ENCODE results near the gene BRF1.
A peak's percentile ranks its signal among the peaks of the same experiment; 100 is the strongest.

Gene BRF1

DNA sequence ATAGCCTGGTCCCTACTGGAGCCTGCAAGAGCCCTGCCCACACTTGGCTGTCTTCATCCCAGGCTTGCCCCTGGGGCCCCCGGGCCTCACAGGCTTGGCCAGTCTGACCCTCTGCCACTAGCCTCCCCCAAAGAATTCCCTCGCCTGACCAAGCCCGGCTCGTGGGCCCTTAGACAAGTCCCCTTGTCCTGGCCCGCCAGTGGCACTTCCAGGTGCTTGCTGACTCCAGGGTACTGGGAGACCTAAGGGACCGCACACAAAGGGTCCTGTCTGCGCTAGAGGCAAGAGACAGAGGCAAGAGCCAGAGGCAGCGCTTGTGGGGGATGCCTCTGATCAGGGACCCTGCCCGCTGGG is 47.5 kb downstream of the BRF1 start:
- no peak overlapping the region for H3K4me3 Mint-ChIP-seq
- H3K9me3 Mint-ChIP-seq = no peaks in the 10 kb centered on the region
- TF ChIP-seq, protein P1, sequence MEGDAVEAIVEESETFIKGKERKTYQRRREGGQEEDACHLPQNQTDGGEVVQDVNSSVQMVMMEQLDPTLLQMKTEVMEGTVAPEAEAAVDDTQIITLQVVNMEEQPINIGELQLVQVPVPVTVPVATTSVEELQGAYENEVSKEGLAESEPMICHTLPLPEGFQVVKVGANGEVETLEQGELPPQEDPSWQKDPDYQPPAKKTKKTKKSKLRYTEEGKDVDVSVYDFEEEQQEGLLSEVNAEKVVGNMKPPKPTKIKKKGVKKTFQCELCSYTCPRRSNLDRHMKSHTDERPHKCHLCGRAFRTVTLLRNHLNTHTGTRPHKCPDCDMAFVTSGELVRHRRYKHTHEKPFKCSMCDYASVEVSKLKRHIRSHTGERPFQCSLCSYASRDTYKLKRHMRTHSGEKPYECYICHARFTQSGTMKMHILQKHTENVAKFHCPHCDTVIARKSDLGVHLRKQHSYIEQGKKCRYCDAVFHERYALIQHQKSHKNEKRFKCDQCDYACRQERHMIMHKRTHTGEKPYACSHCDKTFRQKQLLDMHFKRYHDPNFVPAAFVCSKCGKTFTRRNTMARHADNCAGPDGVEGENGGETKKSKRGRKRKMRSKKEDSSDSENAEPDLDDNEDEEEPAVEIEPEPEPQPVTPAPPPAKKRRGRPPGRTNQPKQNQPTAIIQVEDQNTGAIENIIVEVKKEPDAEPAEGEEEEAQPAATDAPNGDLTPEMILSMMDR (IDR thresholded peaks at IDR 0.05; ENCODE audit: unreplicated experiment in 3 of 3) = no peak
- H3K27ac Mint-ChIP-seq = no peak overlapping the region
- H3K4me1 Mint-ChIP-seq = peaks cover 23% of the 10 kb centered on the region
- peaks cover 36% of the 10 kb centered on the region for H3K36me3 Mint-ChIP-seq (ENCODE audit: low read depth)
- no peaks in the 10 kb centered on the region for H3K27me3 Mint-ChIP-seq (ENCODE audit: low read depth)

DNA sequence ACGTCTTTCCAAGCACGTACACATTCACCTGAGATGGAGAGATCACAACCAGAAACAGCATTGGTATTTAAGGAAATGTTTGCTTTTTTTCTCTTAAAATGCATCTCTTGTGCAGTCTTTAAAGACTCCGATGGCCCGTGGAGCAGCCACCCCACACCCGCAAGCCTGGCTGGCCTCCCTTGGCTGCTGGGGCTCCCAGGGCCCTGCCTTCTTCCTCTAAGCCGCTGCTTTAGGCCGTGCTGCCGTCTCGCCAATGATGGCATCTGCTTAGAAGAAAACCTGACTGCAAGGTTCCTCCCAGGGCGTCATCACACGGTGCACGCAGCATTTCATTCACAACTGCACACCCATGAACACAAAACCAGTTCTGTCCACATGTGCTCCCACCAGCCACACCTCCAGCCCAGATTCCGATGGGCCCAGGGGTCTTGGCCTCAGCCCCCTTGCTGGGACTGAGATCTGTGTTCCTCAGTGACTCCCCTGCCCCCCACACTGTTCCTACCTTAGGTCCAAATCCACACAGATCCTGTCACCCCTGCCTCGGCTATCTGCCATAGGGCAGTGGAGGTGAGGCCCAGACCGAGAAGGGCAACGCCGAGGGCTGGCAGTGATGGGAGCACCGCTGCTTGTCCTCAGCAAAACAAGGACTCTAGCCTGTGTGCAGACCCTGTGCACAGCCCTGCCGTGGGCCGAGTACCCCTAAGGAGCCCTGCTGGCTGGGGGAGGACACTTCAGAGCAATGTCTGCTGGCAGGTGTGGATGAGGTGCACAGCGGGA is 48.1 kb downstream of the BRF1 start:
- H3K36me3 Mint-ChIP-seq (ENCODE audit: low read depth) = peaks cover 36% of the 10 kb centered on the region
- peaks cover 23% of the 10 kb centered on the region for H3K4me1 Mint-ChIP-seq
- H3K27me3 Mint-ChIP-seq (ENCODE audit: low read depth) = no peaks in the 10 kb centered on the region
- TF ChIP-seq, protein P1 (IDR thresholded peaks at IDR 0.05; ENCODE audit: unreplicated experiment in 3 of 3) = no peak
- H3K27ac Mint-ChIP-seq = no peak overlapping the region
- H3K4me3 Mint-ChIP-seq = no peak overlapping the region
- no peaks in the 10 kb centered on the region for H3K9me3 Mint-ChIP-seq

DNA sequence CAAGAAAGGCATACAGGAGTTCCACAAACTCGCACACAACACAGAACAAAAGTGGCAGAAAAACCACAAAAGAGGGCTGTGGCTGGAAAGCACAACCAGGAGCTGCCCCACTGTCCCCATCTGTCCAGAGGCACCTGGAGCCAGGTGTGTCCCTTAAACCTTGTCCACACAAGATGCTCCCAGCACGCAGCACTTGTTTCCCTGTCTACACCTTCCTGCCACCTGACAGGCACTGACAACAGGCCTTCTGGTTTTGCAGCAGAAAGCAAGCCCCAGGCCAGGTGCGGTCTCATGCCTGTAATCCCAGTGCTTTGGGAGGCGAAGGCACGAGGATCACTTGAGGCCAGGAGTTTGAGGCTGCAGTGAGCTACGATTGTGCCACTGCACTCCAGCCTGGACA is 48.9 kb downstream of the BRF1 start:
- peak overlapping the region in 1 of 3 experiments; percentile 68 for H3K4me3 Mint-ChIP-seq
- H3K27ac Mint-ChIP-seq = no peak overlapping the region
- no peaks in the 10 kb centered on the region for H3K9me3 Mint-ChIP-seq
- H3K4me1 Mint-ChIP-seq = peaks cover 28% of the 10 kb centered on the region
- peaks cover 34% of the 10 kb centered on the region for H3K36me3 Mint-ChIP-seq (ENCODE audit: low read depth)
- H3K27me3 Mint-ChIP-seq (ENCODE audit: low read depth) = no peaks in the 10 kb centered on the region
- TF ChIP-seq, protein P1 (IDR thresholded peaks at IDR 0.05; ENCODE audit: unreplicated experiment in 3 of 3) = no peak

DNA sequence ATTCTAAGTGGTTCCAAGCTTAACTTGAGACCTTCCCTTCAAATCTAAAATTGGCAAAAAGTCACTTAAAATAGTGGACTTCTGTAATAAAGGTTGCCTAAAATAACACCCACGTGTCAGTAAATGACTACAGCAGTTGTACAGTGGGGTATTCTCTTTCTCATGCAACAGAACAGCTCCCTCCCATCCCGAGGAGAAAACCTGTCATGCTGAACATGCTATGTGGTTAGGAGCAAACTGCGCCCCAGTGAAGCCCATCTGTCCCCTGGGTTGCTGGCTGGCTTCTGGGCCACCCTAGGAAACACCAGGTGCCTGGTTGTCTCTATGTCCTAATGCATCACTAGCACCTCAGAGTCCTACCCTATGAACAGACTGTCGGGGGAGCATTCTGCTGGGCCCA is 49.8 kb downstream of the BRF1 start:
- Mint-ChIP-seq H3K4me1 (peaks cover 30% of the 10 kb centered on the region), H3K4me3 (peak overlapping the region; percentile 84 to 92 (median 90)), H3K27me3 (ENCODE audit: low read depth) (no peaks in the 10 kb centered on the region), H3K9me3 (no peaks in the 10 kb centered on the region), H3K27ac (peak overlapping the region in 1 of 3 experiments; percentile 36), H3K36me3 (ENCODE audit: low read depth) (peaks cover 36% of the 10 kb centered on the region)
- TF ChIP-seq, protein P1 (IDR thresholded peaks at IDR 0.05; ENCODE audit: unreplicated experiment in 3 of 3) = no peak

DNA sequence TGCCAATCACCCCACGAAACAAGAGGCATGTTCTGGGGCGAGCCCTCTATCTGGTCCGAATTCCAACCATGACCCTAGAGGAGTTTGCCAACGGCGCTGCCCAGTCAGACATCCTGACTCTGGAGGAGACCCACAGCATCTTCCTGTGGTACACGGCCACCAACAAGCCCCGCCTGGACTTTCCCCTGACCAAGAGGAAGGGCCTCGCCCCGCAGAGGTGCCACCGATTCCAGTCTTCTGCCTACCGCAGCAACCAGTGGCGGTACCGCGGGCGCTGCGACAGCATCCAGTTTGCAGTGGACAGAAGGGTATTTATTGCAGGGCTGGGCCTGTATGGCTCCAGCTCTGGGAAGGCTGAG is 50.8 kb downstream of the BRF1 start:
- Mint-ChIP-seq H3K9me3 (no peaks in the 10 kb centered on the region), H3K27me3 (ENCODE audit: low read depth) (no peaks in the 10 kb centered on the region), H3K36me3 (ENCODE audit: low read depth) (peaks cover 42% of the 10 kb centered on the region), H3K4me3 (peak overlapping the region; percentile 84 to 92 (median 90)), H3K4me1 (peaks cover 37% of the 10 kb centered on the region), H3K27ac (peak overlapping the region in 1 of 3 experiments; percentile 36)
- TF ChIP-seq, protein P1 (IDR thresholded peaks at IDR 0.05; ENCODE audit: unreplicated experiment in 3 of 3) = no peak
